DOHH2 (cell line): ENCODE data around the gene TMEM253.

Experiments used
- H3F3A ChIP-seq: fragments of 200-600 bp; sonication (generic), shearing (Covaris generic); 2 replicates; pipeline ENCODE4 v1.6.0; 2016; ENCODE audit warnings: antibody characterized with exemption, mild to moderate bottlenecking; ENCODE audit not compliant: control insufficient read depth, insufficient read depth
- H3K27ac ChIP-seq: fragments of 200-600 bp; sonication (generic); 2 replicates; pipeline ENCODE4 v1.5.1; 2014; ENCODE audit warnings: low read depth, mild to moderate bottlenecking, low read length, moderate library complexity
- H3K27me3 ChIP-seq: fragments of 200-600 bp; sonication (generic); 2 replicates; pipeline ENCODE4 v1.6.1; 2014; ENCODE audit warnings: mild to moderate bottlenecking, low read length, mixed read lengths; ENCODE audit not compliant: control insufficient read depth
- H3K36me3 ChIP-seq: fragments of 200-600 bp; sonication (generic); 2 replicates; pipeline ENCODE4 v1.6.1; 2014; ENCODE audit warnings: mild to moderate bottlenecking, low read length, moderate library complexity, mixed read lengths; ENCODE audit not compliant: control insufficient read depth
- H3K4me1 ChIP-seq: fragments of 200-600 bp; sonication (generic); 2 replicates; pipeline ENCODE4 v1.6.1; 2014; ENCODE audit warnings: mild to moderate bottlenecking, low read length, mixed read lengths; ENCODE audit not compliant: control insufficient read depth
- H3K4me2 ChIP-seq: fragments of 200-600 bp; sonication (generic); 2 replicates; pipeline ENCODE4 v1.6.0; 2014; ENCODE audit warnings: mild to moderate bottlenecking, low read length, moderate library complexity
- H3K4me3 ChIP-seq: fragments of 200-600 bp; sonication (generic); 2 replicates; pipeline ENCODE4 v1.5.1; 2014; ENCODE audit warnings: mild to moderate bottlenecking, low read length, mixed read lengths
- H3K79me2 ChIP-seq: fragments of 200-600 bp; sonication (generic); 2 replicates; pipeline ENCODE4 v1.6.1; 2014; ENCODE audit warnings: mild to moderate bottlenecking, low read length, mixed read lengths; ENCODE audit not compliant: control insufficient read depth
- H3K9me2 ChIP-seq: fragments of 200-600 bp; sonication (generic); replicated peaks from 2 replicates; pipeline ENCODE4 v1.6.1; 2014; ENCODE audit warnings: mild to moderate bottlenecking, low read length, mixed read lengths; ENCODE audit not compliant: control insufficient read depth
- H3K9me3 ChIP-seq: fragments of 200-600 bp; sonication (generic); 2 replicates; pipeline ENCODE4 v1.6.1; 2014; ENCODE audit warnings: antibody characterized with exemption, low read length, mixed read lengths; ENCODE audit not compliant: control insufficient read depth, insufficient read depth
- H4K20me1 ChIP-seq: fragments of 200-600 bp; sonication (generic); 2 replicates; pipeline ENCODE4 v1.6.0; 2014; ENCODE audit warnings: low read depth, mild to moderate bottlenecking, antibody characterized with exemption, low read length, moderate library complexity; ENCODE audit not compliant: control insufficient read depth, insufficient read depth
- CTCF ChIP-seq: fragments of 200-600 bp; sonication (generic); IDR thresholded peaks from one replicate; pipeline ENCODE4 v1.5.1; 2014; ENCODE audit warnings: antibody characterized with exemption, mild to moderate bottlenecking, low read depth, low read length; ENCODE audit not compliant: poor library complexity, severe bottlenecking
- EZH2phosphoT487 ChIP-seq: fragments of 200-600 bp; sonication (generic); IDR thresholded peaks from 2 replicates; pipeline ENCODE4 v1.6.1; 2017; ENCODE audit warnings: borderline replicate concordance, mild to moderate bottlenecking, antibody characterized with exemption, low read length, moderate library complexity, mixed read lengths

The TMEM253 gene

DNA sequence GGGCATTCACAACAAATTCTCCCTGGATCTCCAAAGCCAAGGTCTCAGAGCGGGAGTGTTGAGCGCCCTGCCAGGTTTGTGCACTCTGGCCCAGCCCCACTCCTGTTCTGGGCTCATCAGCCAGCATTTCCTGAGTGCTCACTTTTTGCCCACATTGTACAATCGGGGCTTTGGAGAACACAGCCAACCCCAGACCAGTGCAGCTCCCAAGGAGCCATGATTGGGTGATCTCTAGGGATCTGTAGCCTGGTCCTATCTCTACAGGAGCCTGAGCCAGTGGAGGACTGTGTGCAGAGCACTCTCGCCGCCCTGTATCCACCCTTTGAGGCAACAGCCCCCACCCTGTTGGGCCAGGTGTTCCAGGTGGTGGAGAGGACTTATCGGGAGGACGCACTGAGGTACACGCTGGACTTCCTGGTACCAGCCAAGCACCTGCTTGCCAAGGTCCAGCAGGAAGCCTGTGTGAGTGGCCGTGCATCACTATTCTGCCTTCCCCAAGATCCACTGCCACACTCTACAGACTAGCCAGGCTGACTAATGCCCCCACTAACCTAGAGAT, 28.0 kb upstream of the TMEM253 start:
- Histone ChIP-seq H3K36me3 (no peaks in the 10 kb centered on the region), H3K79me2 (no peaks in the 10 kb centered on the region), H3K4me1 (peaks cover 42% of the 10 kb centered on the region), H3K4me3 (no peak overlapping the region), H3K27me3 (peaks cover 32% of the 10 kb centered on the region), H3F3A (peaks cover 6% of the 10 kb centered on the region; the same call in 1 of the 2 replicates), H3K4me2 (no peak overlapping the region), H3K9me2 (no peaks in the 10 kb centered on the region), H3K27ac (no peak overlapping the region), H3K9me3 (no peaks in the 10 kb centered on the region), H4K20me1 (no peaks in the 10 kb centered on the region)
- TF ChIP-seq EZH2phosphoT487 (no peak), CTCF (no peak)

DNA sequence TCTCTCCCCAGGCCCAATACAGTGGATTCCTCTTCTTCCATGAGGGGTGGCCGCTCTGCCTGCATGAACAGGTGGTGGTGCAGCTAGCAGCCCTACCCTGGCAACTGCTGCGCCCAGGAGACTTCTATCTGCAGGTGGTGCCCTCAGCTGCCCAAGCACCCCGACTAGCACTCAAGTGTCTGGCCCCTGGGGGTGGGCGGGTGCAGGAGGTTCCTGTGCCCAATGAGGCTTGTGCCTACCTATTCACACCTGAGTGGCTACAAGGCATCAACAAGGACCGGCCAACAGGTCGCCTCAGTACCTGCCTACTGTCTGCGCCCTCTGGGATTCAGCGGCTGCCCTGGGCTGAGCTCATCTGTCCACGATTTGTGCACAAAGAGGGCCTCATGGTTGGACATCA, 26.9 kb upstream of the TMEM253 start:
- H3K9me3 ChIP-seq = no peaks in the 10 kb centered on the region
- TF ChIP-seq EZH2phosphoT487 = no peak
- no peak for TF ChIP-seq CTCF
- no peak overlapping the region for H3K4me2 ChIP-seq
- no peaks in the 10 kb centered on the region for H3K79me2 ChIP-seq
- H3K4me1 ChIP-seq = peaks cover 34% of the 10 kb centered on the region
- no peaks in the 10 kb centered on the region for H3K9me2 ChIP-seq
- H3K27me3 ChIP-seq = peaks cover 23% of the 10 kb centered on the region
- peaks cover 6% of the 10 kb centered on the region; the same call in 1 of the 2 replicates for H3F3A ChIP-seq
- H3K36me3 ChIP-seq = no peaks in the 10 kb centered on the region
- H3K27ac ChIP-seq = no peak overlapping the region
- H4K20me1 ChIP-seq = no peaks in the 10 kb centered on the region
- H3K4me3 ChIP-seq = no peak overlapping the region

- Histone ChIP-seq H3K4me1 (peaks cover 27% of the 10 kb centered on the region), H4K20me1 (no peaks in the 10 kb centered on the region), H3K4me3 (no peak overlapping the region), H3K4me2 (no peak overlapping the region), H3F3A (peaks cover 6% of the 10 kb centered on the region; the same call in 1 of the 2 replicates), H3K79me2 (no peaks in the 10 kb centered on the region), H3K27ac (no peak overlapping the region), H3K27me3 (peaks cover 18% of the 10 kb centered on the region), H3K36me3 (no peaks in the 10 kb centered on the region), H3K9me3 (no peaks in the 10 kb centered on the region), H3K9me2 (no peaks in the 10 kb centered on the region)
- TF ChIP-seq CTCF = no peak
- no peak for TF ChIP-seq EZH2phosphoT487
Measured at GRCh38 chr14:21074398-21075272, 26.2 kb upstream of the TMEM253 start.
